Liver (tissue), 9 donors: Measurements from ENCODE around the gene TWIST1. TPM values are rescaled to one million over a fixed set of nuclear protein-coding genes. Genes with fewer than 3 reads are reported as not detected.

ENCODE experiments used
- DNase-seq: peaks from one replicate; pipeline ENCODE4 v3.0.0-alpha.2; 2017; ENCODE audit warnings: low spot score
- H3K27ac ChIP-seq, 2 donors: one replicate each; pipeline ENCODE4 v1.7.0; 2013; ENCODE audit warnings: inconsistent platforms in 2 of 2, low read length in 2 of 2, control low read depth in 1 of 2, low read depth in 1 of 2, mild to moderate bottlenecking in 1 of 2
- H3K27me3 ChIP-seq, 4 donors: one replicate each; pipeline versions ENCODE4 v1.6.1 to v1.7.0; 2013; ENCODE audit warnings: low read length in 3 of 4, inconsistent platforms in 1 of 4, mild to moderate bottlenecking in 1 of 4, moderate library complexity in 1 of 4; ENCODE audit not compliant: control insufficient read depth in 4 of 4, insufficient read depth in 4 of 4
- H3K36me3 ChIP-seq, 4 donors: one replicate each; pipeline versions ENCODE4 v1.6.1 to v1.7.0; 2013; ENCODE audit warnings: low read length in 3 of 4, mild to moderate bottlenecking in 3 of 4, low read depth in 1 of 4, moderate library complexity in 1 of 4; ENCODE audit not compliant: control insufficient read depth in 4 of 4, insufficient read depth in 3 of 4
- H3K4me1 ChIP-seq, 4 donors: one replicate each; pipeline versions ENCODE4 v1.6.1 to v1.7.0; 2013; ENCODE audit warnings: low read length in 3 of 4, mild to moderate bottlenecking in 3 of 4, moderate library complexity in 1 of 4; ENCODE audit not compliant: control insufficient read depth in 4 of 4, insufficient read depth in 4 of 4
- H3K4me3 ChIP-seq, 3 donors: one replicate each; pipeline versions ENCODE4 v1.6.1 to v1.7.0; 2013; ENCODE audit warnings: low read length in 3 of 3, control low read depth in 1 of 3, low read depth in 1 of 3, mild to moderate bottlenecking in 1 of 3
- H3K9ac ChIP-seq, 2 donors: one replicate each; pipeline ENCODE4 v1.7.0; 2013; ENCODE audit warnings: low read length in 2 of 2, mild to moderate bottlenecking in 2 of 2, moderate library complexity in 2 of 2, control low read depth in 1 of 2, low read depth in 1 of 2
- H3K9me3 ChIP-seq, 4 donors: one replicate each; pipeline versions ENCODE4 v1.6.1 to v1.7.0; 2013; ENCODE audit warnings: low read length in 3 of 4; ENCODE audit not compliant: control insufficient read depth in 4 of 4
- EGR1 ChIP-seq, 2 donors: IDR thresholded peaks; 2 replicates each; pipeline ENCODE4 v1.6.1; 2016 to 2018; ENCODE audit warnings: antibody characterized with exemption in 2 of 2, low read depth in 2 of 2
- FOXA1 ChIP-seq: IDR thresholded peaks from 2 replicates; pipeline ENCODE4 v1.6.1; 2016; ENCODE audit warnings: antibody characterized with exemption
- FOXA2 ChIP-seq: IDR thresholded peaks from 2 replicates; pipeline ENCODE4 v1.6.1; 2016; ENCODE audit warnings: antibody characterized with exemption
- HNF4A ChIP-seq, 2 donors: conservative IDR thresholded peaks; 2 replicates each; pipeline ENCODE4 v1.6.1; 2016; ENCODE audit warnings: antibody characterized with exemption in 2 of 2, mild to moderate bottlenecking in 2 of 2
- HNF4G ChIP-seq: IDR thresholded peaks from 2 replicates; pipeline ENCODE4 v1.6.1; 2016; ENCODE audit warnings: antibody characterized with exemption
- JUND ChIP-seq, 2 donors: IDR thresholded peaks; 2 replicates each; pipeline ENCODE4 v1.6.1; 2016; ENCODE audit warnings: antibody characterized with exemption in 2 of 2
- NR2F2 ChIP-seq: IDR thresholded peaks from 2 replicates; pipeline ENCODE4 v1.6.1; 2016; ENCODE audit warnings: antibody characterized with exemption
- SP1 ChIP-seq: IDR thresholded peaks from 2 replicates; pipeline ENCODE4 v1.6.1; 2018; ENCODE audit warnings: antibody characterized with exemption, mild to moderate bottlenecking
- YY1 ChIP-seq: IDR thresholded peaks from 2 replicates; pipeline ENCODE4 v1.6.1; 2016; ENCODE audit warnings: antibody characterized with exemption, mild to moderate bottlenecking
- WGBS: extraction: QIAGEN DNeasy Blood & Tissue Kit; methylation state at CpG from one replicate; pipeline ENCODE4 v1.1.7; 2013; 5-methylcytosine and 5-hydroxymethylcytosine counted together
- polyA plus RNA-seq, 2 donors: library from polyadenylated mRNA; stranded (reverse) in 1 of 2; unstranded in 1 of 2; fragments of 200-250 nt in 1 of 2; fragments of >200 nt in 1 of 2; fragmentation: Nextera tagmentation in 1 of 2; extraction: Ambion mirVana in 1 of 2; gene quantifications; one replicate each; pipeline versions ENCODE4 v1.2.1 to v1.2.3, GENCODE V29; 2013 to 2015
- total RNA-seq, 2 donors: library from RNA; depleted of rRNA; stranded (reverse); fragments of >200 nt; gene quantifications; one replicate each; pipeline ENCODE4 v1.2.3, GENCODE V29; 2014
- TF ChIP-seq, protein P1 (sequence below): IDR thresholded peaks from 2 replicates; pipeline ENCODE4 v1.6.1; 2016; ENCODE audit warnings: antibody characterized with exemption, mild to moderate bottlenecking
- TF ChIP-seq, protein P2 (sequence below): IDR thresholded peaks from 2 replicates; pipeline ENCODE4 v1.6.1; 2016; ENCODE audit warnings: antibody characterized with exemption
- TF ChIP-seq, protein P3 (sequence below): IDR thresholded peaks from 2 replicates; pipeline ENCODE4 v1.6.1; 2016; ENCODE audit warnings: antibody characterized with exemption
- TF ChIP-seq, protein P4 (sequence below): fragments of 150-350 bp; IDR thresholded peaks from 2 replicates; pipeline ENCODE4 v1.5.1; 2017; ENCODE audit warnings: improper control_type of control experiment, low read depth, low read length; ENCODE audit not compliant: missing input control
- TF ChIP-seq, protein P5 (sequence below): IDR thresholded peaks from 2 replicates; pipeline ENCODE4 v1.6.1; 2016; ENCODE audit warnings: antibody characterized with exemption
- donor health status: healthy.
- donor health status: healthy.
- donor health status: healthy.
- donor health status: healthy.
- donor health status: healthy.

TWIST1 gene
- total and polyA plus RNA-seq, 4 donors: 0.15 to 0.19 (median 0.17) TPM; not detected in 1

DNA sequence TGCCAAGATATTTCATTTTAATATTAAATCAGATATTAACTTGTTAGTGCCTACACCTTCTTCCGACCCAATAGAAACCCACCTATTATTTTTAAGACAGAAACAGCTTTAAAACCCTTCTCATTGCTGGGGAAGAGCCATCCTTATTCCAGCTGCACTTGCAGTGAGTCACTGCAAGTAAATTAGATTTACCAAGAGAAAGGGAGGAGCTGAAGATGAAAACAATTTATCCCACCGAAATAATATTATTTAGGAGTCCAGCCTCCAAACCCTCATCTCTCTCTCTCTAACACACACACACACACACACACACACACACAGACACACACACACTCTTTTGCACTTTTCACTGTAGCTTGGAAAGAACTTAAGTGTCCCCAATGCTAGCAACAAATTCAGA lies 26.9 kb downstream of the TWIST1 start:
- WGBS: 82% methylated on average over 2 of the region's 2 CpGs
- TF ChIP-seq HNF4G: no peak
- TF ChIP-seq, protein P1, sequence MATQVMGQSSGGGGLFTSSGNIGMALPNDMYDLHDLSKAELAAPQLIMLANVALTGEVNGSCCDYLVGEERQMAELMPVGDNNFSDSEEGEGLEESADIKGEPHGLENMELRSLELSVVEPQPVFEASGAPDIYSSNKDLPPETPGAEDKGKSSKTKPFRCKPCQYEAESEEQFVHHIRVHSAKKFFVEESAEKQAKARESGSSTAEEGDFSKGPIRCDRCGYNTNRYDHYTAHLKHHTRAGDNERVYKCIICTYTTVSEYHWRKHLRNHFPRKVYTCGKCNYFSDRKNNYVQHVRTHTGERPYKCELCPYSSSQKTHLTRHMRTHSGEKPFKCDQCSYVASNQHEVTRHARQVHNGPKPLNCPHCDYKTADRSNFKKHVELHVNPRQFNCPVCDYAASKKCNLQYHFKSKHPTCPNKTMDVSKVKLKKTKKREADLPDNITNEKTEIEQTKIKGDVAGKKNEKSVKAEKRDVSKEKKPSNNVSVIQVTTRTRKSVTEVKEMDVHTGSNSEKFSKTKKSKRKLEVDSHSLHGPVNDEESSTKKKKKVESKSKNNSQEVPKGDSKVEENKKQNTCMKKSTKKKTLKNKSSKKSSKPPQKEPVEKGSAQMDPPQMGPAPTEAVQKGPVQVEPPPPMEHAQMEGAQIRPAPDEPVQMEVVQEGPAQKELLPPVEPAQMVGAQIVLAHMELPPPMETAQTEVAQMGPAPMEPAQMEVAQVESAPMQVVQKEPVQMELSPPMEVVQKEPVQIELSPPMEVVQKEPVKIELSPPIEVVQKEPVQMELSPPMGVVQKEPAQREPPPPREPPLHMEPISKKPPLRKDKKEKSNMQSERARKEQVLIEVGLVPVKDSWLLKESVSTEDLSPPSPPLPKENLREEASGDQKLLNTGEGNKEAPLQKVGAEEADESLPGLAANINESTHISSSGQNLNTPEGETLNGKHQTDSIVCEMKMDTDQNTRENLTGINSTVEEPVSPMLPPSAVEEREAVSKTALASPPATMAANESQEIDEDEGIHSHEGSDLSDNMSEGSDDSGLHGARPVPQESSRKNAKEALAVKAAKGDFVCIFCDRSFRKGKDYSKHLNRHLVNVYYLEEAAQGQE: no peak
- TF ChIP-seq NR2F2: no peak
- TF ChIP-seq JUND (IDR thresholded peaks at IDR 0.05): no peak
- no peak for TF ChIP-seq FOXA1

DNA sequence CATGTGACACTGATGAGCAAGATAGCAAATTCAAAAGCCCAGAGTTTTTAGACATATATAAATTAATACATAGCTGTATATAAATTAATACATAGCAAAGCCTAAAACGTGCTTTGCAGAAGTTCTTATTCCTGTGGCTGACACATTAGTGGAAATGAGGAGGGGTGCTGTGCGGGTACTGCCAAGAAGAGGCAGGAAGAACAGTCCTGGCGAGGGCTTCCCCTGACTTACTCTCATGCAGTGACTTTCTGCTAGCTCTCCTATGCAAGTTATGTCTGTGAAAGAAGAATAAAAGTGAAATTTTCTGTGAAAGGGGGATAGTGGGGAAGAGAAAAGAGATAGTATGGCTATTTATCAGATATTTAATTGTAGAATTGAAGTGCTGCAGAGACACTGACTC lies 27.6 kb downstream of the TWIST1 start:
- 33% methylated on average over 3 of the region's 3 CpGs for WGBS
- no peak overlapping the region for H3K27ac ChIP-seq
- TF ChIP-seq SP1 (no peak), YY1 (no peak), HNF4A (conservative IDR thresholded peaks at IDR 0.05) (no peak), EGR1 (IDR thresholded peaks at IDR 0.05; ENCODE audit: low read depth in 2 of 2) (no peak), NR2F2 (no peak), FOXA2 (no peak)
- TF ChIP-seq, protein P2, sequence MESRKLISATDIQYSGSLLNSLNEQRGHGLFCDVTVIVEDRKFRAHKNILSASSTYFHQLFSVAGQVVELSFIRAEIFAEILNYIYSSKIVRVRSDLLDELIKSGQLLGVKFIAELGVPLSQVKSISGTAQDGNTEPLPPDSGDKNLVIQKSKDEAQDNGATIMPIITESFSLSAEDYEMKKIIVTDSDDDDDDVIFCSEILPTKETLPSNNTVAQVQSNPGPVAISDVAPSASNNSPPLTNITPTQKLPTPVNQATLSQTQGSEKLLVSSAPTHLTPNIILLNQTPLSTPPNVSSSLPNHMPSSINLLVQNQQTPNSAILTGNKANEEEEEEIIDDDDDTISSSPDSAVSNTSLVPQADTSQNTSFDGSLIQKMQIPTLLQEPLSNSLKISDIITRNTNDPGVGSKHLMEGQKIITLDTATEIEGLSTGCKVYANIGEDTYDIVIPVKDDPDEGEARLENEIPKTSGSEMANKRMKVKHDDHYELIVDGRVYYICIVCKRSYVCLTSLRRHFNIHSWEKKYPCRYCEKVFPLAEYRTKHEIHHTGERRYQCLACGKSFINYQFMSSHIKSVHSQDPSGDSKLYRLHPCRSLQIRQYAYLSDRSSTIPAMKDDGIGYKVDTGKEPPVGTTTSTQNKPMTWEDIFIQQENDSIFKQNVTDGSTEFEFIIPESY: no peak
- TF ChIP-seq, protein P3, sequence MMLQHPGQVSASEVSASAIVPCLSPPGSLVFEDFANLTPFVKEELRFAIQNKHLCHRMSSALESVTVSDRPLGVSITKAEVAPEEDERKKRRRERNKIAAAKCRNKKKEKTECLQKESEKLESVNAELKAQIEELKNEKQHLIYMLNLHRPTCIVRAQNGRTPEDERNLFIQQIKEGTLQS: no peak
- TF ChIP-seq, protein P4, sequence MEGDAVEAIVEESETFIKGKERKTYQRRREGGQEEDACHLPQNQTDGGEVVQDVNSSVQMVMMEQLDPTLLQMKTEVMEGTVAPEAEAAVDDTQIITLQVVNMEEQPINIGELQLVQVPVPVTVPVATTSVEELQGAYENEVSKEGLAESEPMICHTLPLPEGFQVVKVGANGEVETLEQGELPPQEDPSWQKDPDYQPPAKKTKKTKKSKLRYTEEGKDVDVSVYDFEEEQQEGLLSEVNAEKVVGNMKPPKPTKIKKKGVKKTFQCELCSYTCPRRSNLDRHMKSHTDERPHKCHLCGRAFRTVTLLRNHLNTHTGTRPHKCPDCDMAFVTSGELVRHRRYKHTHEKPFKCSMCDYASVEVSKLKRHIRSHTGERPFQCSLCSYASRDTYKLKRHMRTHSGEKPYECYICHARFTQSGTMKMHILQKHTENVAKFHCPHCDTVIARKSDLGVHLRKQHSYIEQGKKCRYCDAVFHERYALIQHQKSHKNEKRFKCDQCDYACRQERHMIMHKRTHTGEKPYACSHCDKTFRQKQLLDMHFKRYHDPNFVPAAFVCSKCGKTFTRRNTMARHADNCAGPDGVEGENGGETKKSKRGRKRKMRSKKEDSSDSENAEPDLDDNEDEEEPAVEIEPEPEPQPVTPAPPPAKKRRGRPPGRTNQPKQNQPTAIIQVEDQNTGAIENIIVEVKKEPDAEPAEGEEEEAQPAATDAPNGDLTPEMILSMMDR: no peak
- TF ChIP-seq, protein P5, sequence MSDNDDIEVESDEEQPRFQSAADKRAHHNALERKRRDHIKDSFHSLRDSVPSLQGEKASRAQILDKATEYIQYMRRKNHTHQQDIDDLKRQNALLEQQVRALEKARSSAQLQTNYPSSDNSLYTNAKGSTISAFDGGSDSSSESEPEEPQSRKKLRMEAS: no peak
- no peak overlapping the region for H3K4me3 ChIP-seq
- no peaks in the 10 kb centered on the region for H3K4me1 ChIP-seq
- no peaks in the 10 kb centered on the region for H3K36me3 ChIP-seq
- no peaks in the 10 kb centered on the region for H3K9me3 ChIP-seq
- H3K27me3 ChIP-seq: peaks cover 0 to 4% (median 1%) of the 10 kb centered on the region in 4 donors
- no peak overlapping the region for H3K9ac ChIP-seq
- DNase-seq: no peak

More for the DNA sequence above, 26.9 kb downstream of the TWIST1 start:
- Histone ChIP-seq H3K27ac (no peak overlapping the region), H3K9ac (no peak overlapping the region), H3K27me3 (peaks cover 0 to 4% (median 1%) of the 10 kb centered on the region in 4 donors), H3K4me3 (no peak overlapping the region), H3K36me3 (no peaks in the 10 kb centered on the region), H3K9me3 (no peaks in the 10 kb centered on the region), H3K4me1 (no peaks in the 10 kb centered on the region)
- DNase-seq: no peak
